OCI-LY7 (cell line): ENCODE results near the gene TFCP2L1.

Source experiments
- CTCF ChIP-seq: fragments of 200-600 bp; sonication (generic); conservative IDR thresholded peaks from 2 replicates; pipeline ENCODE4 v1.5.1; 2014; ENCODE audit warnings: mild to moderate bottlenecking, antibody characterized with exemption, low read length, moderate library complexity, mixed read lengths
- EZH2phosphoT487 ChIP-seq: fragments of 200-600 bp; sonication (generic); IDR thresholded peaks from 2 replicates; pipeline ENCODE4 v1.6.1; 2018; ENCODE audit warnings: low read depth, borderline replicate concordance, mild to moderate bottlenecking, mixed run types, antibody characterized with exemption, low read length, moderate library complexity, mixed read lengths

- TF ChIP-seq EZH2phosphoT487 = no peak
- no peak for TF ChIP-seq CTCF
Measured at GRCh38 chr2:121171625-121172119, 113.3 kb downstream of the TFCP2L1 start.
